Right lobe of liver (tissue), 6 donors: ENCODE results near the gene CEP295NL. TPM values are rescaled to one million over a fixed set of nuclear protein-coding genes. Genes with fewer than 3 reads are reported as not detected.
"Not testable (repeated sequence)": the region's sequence is repeated elsewhere in the genome, so short reads cannot be mapped to it uniquely, and the experiment has no call there.

Experiments
- ATAC-seq, 4 donors: fragments of 200-7000 bp; cut with Tn5 transposase; one replicate each; pipeline ENCODE4 v1.9.1; 2020; ENCODE audit warnings: mild to moderate bottlenecking in 4 of 4, moderate library complexity in 4 of 4
- DNase-seq, 3 donors: peaks; one replicate each; pipeline ENCODE4 v3.0.0-alpha.2; 2020
- H3K27ac ChIP-seq, 3 donors: fragments of 200-600 bp; one replicate each; pipeline ENCODE4 v1.8.0; 2022
- H3K27me3 ChIP-seq, 2 donors: fragments of 200-600 bp; one replicate each; pipeline ENCODE4 v1.8.0; 2022
- H3K36me3 ChIP-seq, 4 donors: fragments of 200-600 bp; sonication (generic) in 1 of 4; one replicate each; pipeline versions ENCODE4 v1.5.1 to v1.8.0; 2017 to 2022; ENCODE audit warnings: control low read depth in 1 of 4
- H3K4me1 ChIP-seq, 4 donors: fragments of 200-600 bp; sonication (generic) in 1 of 4; one replicate each; pipeline versions ENCODE4 v1.5.1 to v1.8.0; 2017 to 2022; ENCODE audit warnings: control low read depth in 1 of 4
- H3K4me3 ChIP-seq, 3 donors: fragments of 200-600 bp; one replicate each; pipeline ENCODE4 v1.8.0; 2022
- H3K9me3 ChIP-seq, 4 donors: fragments of 200-600 bp; sonication (generic) in 1 of 4; one replicate each; pipeline versions ENCODE4 v1.5.1 to v1.8.0; 2017 to 2022; ENCODE audit warnings: control low read depth in 1 of 4
- CTCF ChIP-seq, 4 donors: fragments of 200-600 bp in 3 of 4; fragments of 450-650 bp in 1 of 4; IDR thresholded peaks; one replicate each; pipeline versions ENCODE4 v1.5.1 to v1.8.0; 2016 to 2022; ENCODE audit warnings: antibody characterized with exemption in 4 of 4, mild to moderate bottlenecking in 2 of 4
- POLR2A ChIP-seq: fragments of 450-650 bp; IDR thresholded peaks from one replicate; pipeline ENCODE4 v1.6.1; 2017; ENCODE audit warnings: antibody characterized with exemption, mild to moderate bottlenecking
- WGBS: methylation state at CpG from one replicate; pipeline ENCODE4 v1.1.6; 2018; ENCODE audit warnings: low coverage, low lambda C conversion rate; ENCODE audit not compliant: insufficient coverage; ENCODE audit errors: missing lambda C conversion rate; 5-methylcytosine and 5-hydroxymethylcytosine counted together
- intact Hi-C, 2 donors: fragments of 100-400 bp; cut with DNase I; formaldehyde crosslinking; loops; one replicate each; pipeline versions ENCODE4 v1.11.2 to v1.14.1; 2022
- total RNA-seq, 6 experiments: library from RNA; depleted of rRNA in 2 of 6; stranded (reverse); fragments of >200 nt in 2 of 6; fragmentation: NEBNext Ultra II Directional in 3 of 6; extraction: Animal tissue kit (Norgen Biotek cat#: 25700) in 3 of 6; gene quantifications; one replicate each; pipeline versions ENCODE4 v1.1.0 to v1.2.4, GENCODE V29; 2016 to 2023
- donor health status: DM: no; HTN: yes; CAD: no.
- donor health status: DM: no; HTN: no; CAD: no.
- donor health status: DM: no; HTN: no; CAD: no.
- donor health status: DM: no; HTN: yes; CAD: no.
- donor health status: DM: no; HTN: yes; CAD: no.

CEP295NL gene
- total RNA-seq, 6 experiments from 2014 or later: 0.19 to 1.0 (median 0.53) TPM

GRCh38 chr17:78878871-78879527 is 24.0 kb downstream of the CEP295NL start:
- ATAC-seq (no peak), DNase-seq (no peak)
- intact Hi-C loops: no loop called here
- peaks cover 0 to 3% (median under 1%) of the 10 kb centered on the region in 4 donors for H3K4me1 ChIP-seq
- 66% methylated on average over 8 of the region's 14 CpGs for WGBS
- H3K27ac ChIP-seq: peak overlapping the region; percentile 63 to 81 (median 64)
- no peak for TF ChIP-seq CTCF (IDR thresholded peaks at IDR 0.05)
- TF ChIP-seq POLR2A: no peak
- no peaks in the 10 kb centered on the region for H3K27me3 ChIP-seq
- H3K9me3 ChIP-seq: no peaks in the 10 kb centered on the region
- no peak overlapping the region for H3K4me3 ChIP-seq
- no peaks in the 10 kb centered on the region for H3K36me3 ChIP-seq

GRCh38 chr17:78878261-78878660 is 24.7 kb downstream of the CEP295NL start:
- H3K9me3 ChIP-seq: no peaks in the 10 kb centered on the region
- intact Hi-C loops: no loop called here
- TF ChIP-seq CTCF (IDR thresholded peaks at IDR 0.05) (no peak), POLR2A (no peak)
- no peaks in the 10 kb centered on the region for H3K36me3 ChIP-seq
- no peaks in the 10 kb centered on the region for H3K27me3 ChIP-seq
- H3K4me1 ChIP-seq: peaks cover 0 to 1% (median 0%) of the 10 kb centered on the region in 4 donors
- no peak overlapping the region for H3K4me3 ChIP-seq
- DNase-seq: no peak
- WGBS: 81% methylated on average over 7 of the region's 15 CpGs
- H3K27ac ChIP-seq: no peak overlapping the region
- no peak for ATAC-seq

- ATAC-seq, H3K4me1 ChIP-seq, intact Hi-C loops, H3K4me3 ChIP-seq, H3K36me3 ChIP-seq, H3K27me3 ChIP-seq, DNase-seq, H3K27ac ChIP-seq, H3K9me3 ChIP-seq: not testable (repeated sequence)
- WGBS: 91% methylated on average over 7 of the region's 8 CpGs
These were observed 26.0 kb downstream of the CEP295NL start for GRCh38 chr17:78876954-78877517.

- WGBS: 60% methylated on average over 7 of the region's 7 CpGs
- TF ChIP-seq CTCF (IDR thresholded peaks at IDR 0.05): no peak
- TF ChIP-seq POLR2A: no peak
- H3K27ac ChIP-seq: peak overlapping the region in 1 of 3 donors; percentile 51
- intact Hi-C loops: no loop called here
- no peaks in the 10 kb centered on the region for H3K36me3 ChIP-seq
- no peak for DNase-seq
- H3K9me3 ChIP-seq: no peaks in the 10 kb centered on the region
- H3K4me1 ChIP-seq: no peaks in the 10 kb centered on the region
- no peak for ATAC-seq
- no peaks in the 10 kb centered on the region for H3K27me3 ChIP-seq
- H3K4me3 ChIP-seq: no peak overlapping the region
These were observed 26.9 kb downstream of the CEP295NL start for GRCh38 chr17:78876094-78876597.

GRCh38 chr17:78875363-78876093 is 27.5 kb downstream of the CEP295NL start:
- TF ChIP-seq CTCF (IDR thresholded peaks at IDR 0.05): no peak
- no peak for TF ChIP-seq POLR2A
- Histone ChIP-seq H3K4me3 (no peak overlapping the region), H3K36me3 (no peaks in the 10 kb centered on the region), H3K27ac (peak overlapping the region in 1 of 3 donors; percentile 51), H3K27me3 (no peaks in the 10 kb centered on the region), H3K4me1 (no peaks in the 10 kb centered on the region), H3K9me3 (no peaks in the 10 kb centered on the region)
- WGBS: 30% methylated on average over 4 of the region's 9 CpGs
- intact Hi-C loops: no loop called here
- ATAC-seq (peak; percentile 13 to 41 (median 28)), DNase-seq (no peak)
